GM23338 (cell line): Measurements from ENCODE around the gene TBC1D19. TPM values are rescaled to one million over a fixed set of nuclear protein-coding genes. Genes with fewer than 3 reads are reported as not detected.

Source experiments
- ATAC-seq: fragments of 200-7000 bp; cut with Tn5 transposase; 3 replicates; pipeline ENCODE4 v1.9.1; 2020
- DNase-seq: peaks from one replicate; pipeline ENCODE4 v3.0.0-alpha.2; 2015; ENCODE audit warnings: low spot score
- H2AFZ ChIP-seq: fragments of 200-600 bp; sonication (generic); 2 replicates; pipeline ENCODE4 v1.8.0; 2016; ENCODE audit warnings: antibody characterized with exemption, mild to moderate bottlenecking, moderate library complexity
- H3F3A ChIP-seq: fragments of 200-600 bp; sonication (generic); replicated peaks from 2 replicates; pipeline ENCODE4 v1.8.0; 2017; ENCODE audit warnings: antibody characterized with exemption, mixed run types, low read depth
- H3K27ac ChIP-seq: fragments of 200-600 bp; sonication (generic); 2 replicates; pipeline ENCODE4 v1.6.1; 2016; ENCODE audit warnings: low read depth
- H3K27me3 ChIP-seq: fragments of 200-600 bp; sonication (generic); 2 replicates; pipeline ENCODE4 v1.8.0; 2016; ENCODE audit warnings: mild to moderate bottlenecking, mixed run types, moderate library complexity; ENCODE audit not compliant: insufficient read depth
- H3K36me3 ChIP-seq: fragments of 200-600 bp; sonication (generic); 2 replicates; pipeline ENCODE4 v1.8.0; 2016; ENCODE audit warnings: mild to moderate bottlenecking; ENCODE audit not compliant: insufficient read depth
- H3K4me1 ChIP-seq: fragments of 200-600 bp; sonication (generic); 2 replicates; pipeline ENCODE4 v1.8.0; 2016; ENCODE audit warnings: mild to moderate bottlenecking, moderate library complexity; ENCODE audit not compliant: insufficient read depth
- H3K4me2 ChIP-seq: fragments of 200-600 bp; sonication (generic); 2 replicates; pipeline ENCODE4 v1.7.1; 2017; ENCODE audit warnings: mixed run types
- H3K4me3 ChIP-seq: fragments of 200-600 bp; sonication (generic); 2 replicates; pipeline ENCODE4 v1.6.1; 2016; ENCODE audit warnings: mixed run types
- H3K79me2 ChIP-seq: fragments of 200-600 bp; sonication (generic); replicated peaks from 2 replicates; pipeline ENCODE4 v1.8.0; 2017; ENCODE audit warnings: mild to moderate bottlenecking; ENCODE audit not compliant: insufficient read depth
- H3K9me2 ChIP-seq: fragments of 200-600 bp; sonication (generic); 2 replicates; pipeline ENCODE4 v1.8.0; 2017; ENCODE audit not compliant: insufficient read depth
- H4K20me1 ChIP-seq: fragments of 200-600 bp; sonication (generic); replicated peaks from 2 replicates; pipeline ENCODE4 v1.8.0; 2017; ENCODE audit warnings: mild to moderate bottlenecking; ENCODE audit not compliant: insufficient read depth
- H3K27ac Mint-ChIP-seq: 2 replicates; pipeline ENCODE4 v1.8.0; 2020; ENCODE audit warnings: inconsistent platforms, mild to moderate bottlenecking, moderate library complexity, mixed read lengths
- H3K27me3 Mint-ChIP-seq: 3 replicates; pipeline ENCODE4 v1.8.0; 2022; ENCODE audit warnings: low read depth, mild to moderate bottlenecking, moderate library complexity, mixed read lengths, inconsistent platforms; ENCODE audit not compliant: insufficient read depth, poor library complexity
- H3K36me3 Mint-ChIP-seq: 3 replicates; pipeline ENCODE4 v1.8.0; 2021; ENCODE audit warnings: low read depth, mild to moderate bottlenecking, inconsistent platforms, moderate library complexity, mixed read lengths
- H3K4me1 Mint-ChIP-seq: 3 replicates; pipeline ENCODE4 v1.8.0; 2020; ENCODE audit warnings: mild to moderate bottlenecking, inconsistent platforms, mixed read lengths
- H3K4me3 Mint-ChIP-seq: 3 replicates; pipeline ENCODE4 v1.8.0; 2021; ENCODE audit warnings: moderate library complexity, mild to moderate bottlenecking, inconsistent platforms, mixed read lengths
- H3K9me3 Mint-ChIP-seq: 3 replicates; pipeline ENCODE4 v1.8.0; 2020; ENCODE audit warnings: moderate library complexity, mild to moderate bottlenecking, inconsistent platforms, mixed read lengths
- CREB1 ChIP-seq: fragments of 250-450 bp; sonication (Bioruptor Pico); IDR thresholded peaks from 2 replicates; pipeline ENCODE4 v1.5.0; 2020; ENCODE audit warnings: low read depth, mild to moderate bottlenecking, moderate library complexity
- EZH2 ChIP-seq: fragments of 200-600 bp; sonication (generic); IDR thresholded peaks from one replicate; pipeline ENCODE4 v1.8.0; 2017; ENCODE audit warnings: antibody characterized with exemption, mild to moderate bottlenecking, low read depth; ENCODE audit not compliant: unreplicated experiment
- EZH2phosphoT487 ChIP-seq: fragments of 200-600 bp; sonication (generic); IDR thresholded peaks from one replicate; pipeline ENCODE4 v1.8.1; 2018; ENCODE audit warnings: antibody characterized with exemption; ENCODE audit not compliant: unreplicated experiment
- JUNB ChIP-seq: IDR thresholded peaks from one replicate; pipeline ENCODE4 v1.6.1; 2016; ENCODE audit warnings: antibody characterized with exemption; ENCODE audit not compliant: unreplicated experiment
- NANOG ChIP-seq: IDR thresholded peaks from 2 replicates; pipeline ENCODE4 v1.6.1; 2016; ENCODE audit warnings: antibody characterized with exemption, borderline replicate concordance
- POLR2AphosphoS5 ChIP-seq: IDR thresholded peaks from 2 replicates; pipeline ENCODE4 v1.6.1; 2016; ENCODE audit warnings: antibody characterized with exemption, low read depth
- STAT1 ChIP-seq: IDR thresholded peaks from one replicate; pipeline ENCODE4 v1.6.1; 2016; ENCODE audit warnings: antibody characterized with exemption; ENCODE audit not compliant: unreplicated experiment
- ZNF114 ChIP-seq: fragments of 250-450 bp; sonication (Bioruptor Pico); IDR thresholded peaks from 2 replicates; pipeline ENCODE4 v1.5.0; 2020; ENCODE audit warnings: mild to moderate bottlenecking, moderate library complexity
- ZNF331 ChIP-seq: fragments of 250-450 bp; sonication (Bioruptor Pico); IDR thresholded peaks from 2 replicates; pipeline ENCODE4 v1.5.0; 2020; ENCODE audit warnings: low read depth, mild to moderate bottlenecking, moderate library complexity
- polyA plus RNA-seq: library from polyadenylated mRNA; unstranded; fragments of >200 nt; fragmentation: Nextera tagmentation; extraction: Ambion mirVana; gene quantifications from 2 replicates; pipeline ENCODE4 v1.2.1, GENCODE V29; 2016
- total RNA-seq: library from RNA; depleted of rRNA; stranded (reverse); fragments of >200 nt; shearing (Covaris generic); gene quantifications from 2 replicates; pipeline ENCODE4 v1.2.3, GENCODE V29; 2014
- TF ChIP-seq, protein P1 (sequence below): fragments of 250-450 bp; sonication (Bioruptor Pico); IDR thresholded peaks from 2 replicates; pipeline ENCODE4 v1.5.0; 2020; ENCODE audit warnings: mild to moderate bottlenecking, moderate library complexity
- TF ChIP-seq, protein P2 (sequence below): IDR thresholded peaks from 2 replicates; pipeline ENCODE4 v1.6.1; 2016; ENCODE audit warnings: antibody characterized with exemption
- TF ChIP-seq, protein P3 (sequence below): IDR thresholded peaks from one replicate; pipeline ENCODE4 v1.6.1; 2018; ENCODE audit warnings: antibody characterized with exemption; ENCODE audit not compliant: unreplicated experiment
- TF ChIP-seq, protein P4 (sequence below), 2 experiments: fragments of 200-600 bp in 1 of 2; sonication (generic) in 1 of 2; conservative IDR thresholded peaks; 2 replicates each; pipeline versions ENCODE4 v1.5.1 to v1.6.1; 2016 to 2017; ENCODE audit warnings: antibody characterized with exemption in 2 of 2, low read depth in 2 of 2, mild to moderate bottlenecking in 2 of 2, moderate library complexity in 1 of 2

Gene TBC1D19
- total and polyA plus RNA-seq, 2 experiments from 2014 or later = 1.9 to 4.3 TPM

DNA sequence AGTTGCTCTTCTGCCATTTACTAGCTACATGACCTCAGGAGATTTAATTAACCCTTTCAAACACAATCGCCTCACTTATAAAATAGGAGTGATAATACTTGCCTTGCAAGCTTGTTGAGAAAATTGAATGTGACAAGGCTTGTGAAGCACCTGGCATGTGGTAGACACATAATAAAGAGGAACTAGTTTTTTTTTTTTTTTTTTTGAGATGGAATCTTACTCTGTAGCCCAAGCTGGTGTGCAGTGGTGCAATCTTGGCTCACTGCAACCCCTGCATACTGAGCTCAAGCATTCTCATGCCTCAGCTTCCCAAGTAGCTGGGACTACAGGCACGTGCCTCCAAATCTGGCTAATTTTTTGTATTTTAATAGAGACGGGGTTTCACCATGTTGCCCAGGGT lies 203.0 kb downstream of the TBC1D19 start:
- no peaks in the 10 kb centered on the region for H3K27me3 ChIP-seq
- peaks cover 1% of the 10 kb centered on the region for H3K27me3 Mint-ChIP-seq
- H3K36me3 Mint-ChIP-seq = no peaks in the 10 kb centered on the region
- no peak overlapping the region for H3K27ac ChIP-seq
- no peak overlapping the region for H3K4me3 ChIP-seq
- no peak overlapping the region for H2AFZ ChIP-seq
- no peaks in the 10 kb centered on the region for H3K9me3 Mint-ChIP-seq
- no peaks in the 10 kb centered on the region for H3K4me1 ChIP-seq
- peaks cover 9% of the 10 kb centered on the region for H3K9me2 ChIP-seq
- TF ChIP-seq, protein P1, sequence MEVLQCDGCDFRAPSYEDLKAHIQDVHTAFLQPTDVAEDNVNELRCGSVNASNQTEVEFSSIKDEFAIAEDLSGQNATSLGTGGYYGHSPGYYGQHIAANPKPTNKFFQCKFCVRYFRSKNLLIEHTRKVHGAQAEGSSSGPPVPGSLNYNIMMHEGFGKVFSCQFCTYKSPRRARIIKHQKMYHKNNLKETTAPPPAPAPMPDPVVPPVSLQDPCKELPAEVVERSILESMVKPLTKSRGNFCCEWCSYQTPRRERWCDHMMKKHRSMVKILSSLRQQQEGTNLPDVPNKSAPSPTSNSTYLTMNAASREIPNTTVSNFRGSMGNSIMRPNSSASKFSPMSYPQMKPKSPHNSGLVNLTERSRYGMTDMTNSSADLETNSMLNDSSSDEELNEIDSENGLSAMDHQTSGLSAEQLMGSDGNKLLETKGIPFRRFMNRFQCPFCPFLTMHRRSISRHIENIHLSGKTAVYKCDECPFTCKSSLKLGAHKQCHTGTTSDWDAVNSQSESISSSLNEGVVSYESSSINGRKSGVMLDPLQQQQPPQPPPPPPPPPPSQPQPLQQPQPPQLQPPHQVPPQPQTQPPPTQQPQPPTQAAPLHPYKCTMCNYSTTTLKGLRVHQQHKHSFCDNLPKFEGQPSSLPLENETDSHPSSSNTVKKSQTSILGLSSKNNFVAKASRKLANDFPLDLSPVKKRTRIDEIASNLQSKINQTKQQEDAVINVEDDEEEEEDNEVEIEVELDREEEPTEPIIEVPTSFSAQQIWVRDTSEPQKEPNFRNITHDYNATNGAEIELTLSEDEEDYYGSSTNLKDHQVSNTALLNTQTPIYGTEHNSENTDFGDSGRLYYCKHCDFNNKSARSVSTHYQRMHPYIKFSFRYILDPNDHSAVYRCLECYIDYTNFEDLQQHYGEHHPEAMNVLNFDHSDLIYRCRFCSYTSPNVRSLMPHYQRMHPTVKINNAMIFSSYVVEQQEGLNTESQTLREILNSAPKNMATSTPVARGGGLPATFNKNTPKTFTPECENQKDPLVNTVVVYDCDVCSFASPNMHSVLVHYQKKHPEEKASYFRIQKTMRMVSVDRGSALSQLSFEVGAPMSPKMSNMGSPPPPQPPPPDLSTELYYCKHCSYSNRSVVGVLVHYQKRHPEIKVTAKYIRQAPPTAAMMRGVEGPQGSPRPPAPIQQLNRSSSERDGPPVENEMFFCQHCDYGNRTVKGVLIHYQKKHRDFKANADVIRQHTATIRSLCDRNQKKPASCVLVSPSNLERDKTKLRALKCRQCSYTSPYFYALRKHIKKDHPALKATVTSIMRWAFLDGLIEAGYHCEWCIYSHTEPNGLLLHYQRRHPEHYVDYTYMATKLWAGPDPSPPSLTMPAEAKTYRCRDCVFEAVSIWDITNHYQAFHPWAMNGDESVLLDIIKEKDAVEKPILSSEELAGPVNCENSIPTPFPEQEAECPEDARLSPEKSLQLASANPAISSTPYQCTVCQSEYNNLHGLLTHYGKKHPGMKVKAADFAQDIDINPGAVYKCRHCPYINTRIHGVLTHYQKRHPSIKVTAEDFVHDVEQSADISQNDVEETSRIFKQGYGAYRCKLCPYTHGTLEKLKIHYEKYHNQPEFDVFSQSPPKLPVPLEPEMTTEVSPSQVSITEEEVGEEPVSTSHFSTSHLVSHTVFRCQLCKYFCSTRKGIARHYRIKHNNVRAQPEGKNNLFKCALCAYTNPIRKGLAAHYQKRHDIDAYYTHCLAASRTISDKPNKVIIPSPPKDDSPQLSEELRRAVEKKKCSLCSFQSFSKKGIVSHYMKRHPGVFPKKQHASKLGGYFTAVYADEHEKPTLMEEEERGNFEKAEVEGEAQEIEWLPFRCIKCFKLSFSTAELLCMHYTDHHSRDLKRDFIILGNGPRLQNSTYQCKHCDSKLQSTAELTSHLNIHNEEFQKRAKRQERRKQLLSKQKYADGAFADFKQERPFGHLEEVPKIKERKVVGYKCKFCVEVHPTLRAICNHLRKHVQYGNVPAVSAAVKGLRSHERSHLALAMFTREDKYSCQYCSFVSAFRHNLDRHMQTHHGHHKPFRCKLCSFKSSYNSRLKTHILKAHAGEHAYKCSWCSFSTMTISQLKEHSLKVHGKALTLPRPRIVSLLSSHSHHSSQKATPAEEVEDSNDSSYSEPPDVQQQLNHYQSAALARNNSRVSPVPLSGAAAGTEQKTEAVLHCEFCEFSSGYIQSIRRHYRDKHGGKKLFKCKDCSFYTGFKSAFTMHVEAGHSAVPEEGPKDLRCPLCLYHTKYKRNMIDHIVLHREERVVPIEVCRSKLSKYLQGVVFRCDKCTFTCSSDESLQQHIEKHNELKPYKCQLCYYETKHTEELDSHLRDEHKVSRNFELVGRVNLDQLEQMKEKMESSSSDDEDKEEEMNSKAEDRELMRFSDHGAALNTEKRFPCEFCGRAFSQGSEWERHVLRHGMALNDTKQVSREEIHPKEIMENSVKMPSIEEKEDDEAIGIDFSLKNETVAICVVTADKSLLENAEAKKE (CRISPR knock-in tag) = no peak
- TF ChIP-seq NANOG (no peak), POLR2AphosphoS5 (no peak), ZNF114 (CRISPR knock-in tag) (no peak), STAT1 (no peak), ZNF331 (CRISPR knock-in tag) (no peak), CREB1 (CRISPR knock-in tag) (no peak), EZH2 (no peak), JUNB (no peak), EZH2phosphoT487 (no peak)
- TF ChIP-seq, protein P2, sequence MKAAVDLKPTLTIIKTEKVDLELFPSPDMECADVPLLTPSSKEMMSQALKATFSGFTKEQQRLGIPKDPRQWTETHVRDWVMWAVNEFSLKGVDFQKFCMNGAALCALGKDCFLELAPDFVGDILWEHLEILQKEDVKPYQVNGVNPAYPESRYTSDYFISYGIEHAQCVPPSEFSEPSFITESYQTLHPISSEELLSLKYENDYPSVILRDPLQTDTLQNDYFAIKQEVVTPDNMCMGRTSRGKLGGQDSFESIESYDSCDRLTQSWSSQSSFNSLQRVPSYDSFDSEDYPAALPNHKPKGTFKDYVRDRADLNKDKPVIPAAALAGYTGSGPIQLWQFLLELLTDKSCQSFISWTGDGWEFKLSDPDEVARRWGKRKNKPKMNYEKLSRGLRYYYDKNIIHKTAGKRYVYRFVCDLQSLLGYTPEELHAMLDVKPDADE = no peak
- TF ChIP-seq, protein P3, sequence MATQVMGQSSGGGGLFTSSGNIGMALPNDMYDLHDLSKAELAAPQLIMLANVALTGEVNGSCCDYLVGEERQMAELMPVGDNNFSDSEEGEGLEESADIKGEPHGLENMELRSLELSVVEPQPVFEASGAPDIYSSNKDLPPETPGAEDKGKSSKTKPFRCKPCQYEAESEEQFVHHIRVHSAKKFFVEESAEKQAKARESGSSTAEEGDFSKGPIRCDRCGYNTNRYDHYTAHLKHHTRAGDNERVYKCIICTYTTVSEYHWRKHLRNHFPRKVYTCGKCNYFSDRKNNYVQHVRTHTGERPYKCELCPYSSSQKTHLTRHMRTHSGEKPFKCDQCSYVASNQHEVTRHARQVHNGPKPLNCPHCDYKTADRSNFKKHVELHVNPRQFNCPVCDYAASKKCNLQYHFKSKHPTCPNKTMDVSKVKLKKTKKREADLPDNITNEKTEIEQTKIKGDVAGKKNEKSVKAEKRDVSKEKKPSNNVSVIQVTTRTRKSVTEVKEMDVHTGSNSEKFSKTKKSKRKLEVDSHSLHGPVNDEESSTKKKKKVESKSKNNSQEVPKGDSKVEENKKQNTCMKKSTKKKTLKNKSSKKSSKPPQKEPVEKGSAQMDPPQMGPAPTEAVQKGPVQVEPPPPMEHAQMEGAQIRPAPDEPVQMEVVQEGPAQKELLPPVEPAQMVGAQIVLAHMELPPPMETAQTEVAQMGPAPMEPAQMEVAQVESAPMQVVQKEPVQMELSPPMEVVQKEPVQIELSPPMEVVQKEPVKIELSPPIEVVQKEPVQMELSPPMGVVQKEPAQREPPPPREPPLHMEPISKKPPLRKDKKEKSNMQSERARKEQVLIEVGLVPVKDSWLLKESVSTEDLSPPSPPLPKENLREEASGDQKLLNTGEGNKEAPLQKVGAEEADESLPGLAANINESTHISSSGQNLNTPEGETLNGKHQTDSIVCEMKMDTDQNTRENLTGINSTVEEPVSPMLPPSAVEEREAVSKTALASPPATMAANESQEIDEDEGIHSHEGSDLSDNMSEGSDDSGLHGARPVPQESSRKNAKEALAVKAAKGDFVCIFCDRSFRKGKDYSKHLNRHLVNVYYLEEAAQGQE = no peak
- TF ChIP-seq, protein P4, sequence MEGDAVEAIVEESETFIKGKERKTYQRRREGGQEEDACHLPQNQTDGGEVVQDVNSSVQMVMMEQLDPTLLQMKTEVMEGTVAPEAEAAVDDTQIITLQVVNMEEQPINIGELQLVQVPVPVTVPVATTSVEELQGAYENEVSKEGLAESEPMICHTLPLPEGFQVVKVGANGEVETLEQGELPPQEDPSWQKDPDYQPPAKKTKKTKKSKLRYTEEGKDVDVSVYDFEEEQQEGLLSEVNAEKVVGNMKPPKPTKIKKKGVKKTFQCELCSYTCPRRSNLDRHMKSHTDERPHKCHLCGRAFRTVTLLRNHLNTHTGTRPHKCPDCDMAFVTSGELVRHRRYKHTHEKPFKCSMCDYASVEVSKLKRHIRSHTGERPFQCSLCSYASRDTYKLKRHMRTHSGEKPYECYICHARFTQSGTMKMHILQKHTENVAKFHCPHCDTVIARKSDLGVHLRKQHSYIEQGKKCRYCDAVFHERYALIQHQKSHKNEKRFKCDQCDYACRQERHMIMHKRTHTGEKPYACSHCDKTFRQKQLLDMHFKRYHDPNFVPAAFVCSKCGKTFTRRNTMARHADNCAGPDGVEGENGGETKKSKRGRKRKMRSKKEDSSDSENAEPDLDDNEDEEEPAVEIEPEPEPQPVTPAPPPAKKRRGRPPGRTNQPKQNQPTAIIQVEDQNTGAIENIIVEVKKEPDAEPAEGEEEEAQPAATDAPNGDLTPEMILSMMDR (conservative IDR thresholded peaks at IDR 0.05; ENCODE audit: low read depth in 2 of 2) = no peak
- no peak overlapping the region for H3K27ac Mint-ChIP-seq
- no peaks in the 10 kb centered on the region for H3K79me2 ChIP-seq
- no peak overlapping the region for H3K4me3 Mint-ChIP-seq
- H3F3A ChIP-seq = no peaks in the 10 kb centered on the region
- H3K4me1 Mint-ChIP-seq = peaks cover 7% of the 10 kb centered on the region
- ATAC-seq (no peak), DNase-seq (no peak)
- H4K20me1 ChIP-seq = no peaks in the 10 kb centered on the region
- H3K36me3 ChIP-seq = no peaks in the 10 kb centered on the region
- no peak overlapping the region for H3K4me2 ChIP-seq
